Fibroblast of peridontal ligament (primary cell): ENCODE results near the gene IQGAP1.
"Not testable (repeated sequence)": the region's sequence is repeated elsewhere in the genome, so short reads cannot be mapped to it uniquely, and the experiment has no call there.

ENCODE experiments used
- DNase-seq: peaks from one replicate; pipeline ENCODE4 v3.0.0-alpha.2; 2010; ENCODE audit errors: extremely low read depth

IQGAP1 gene

GRCh38 chr15:90407871-90408317, 19.9 kb downstream of the IQGAP1 start:
- DNase-seq: peak; percentile 67

GRCh38 chr15:90408657-90409056, 20.6 kb downstream of the IQGAP1 start:
- DNase-seq: no peak

DNA sequence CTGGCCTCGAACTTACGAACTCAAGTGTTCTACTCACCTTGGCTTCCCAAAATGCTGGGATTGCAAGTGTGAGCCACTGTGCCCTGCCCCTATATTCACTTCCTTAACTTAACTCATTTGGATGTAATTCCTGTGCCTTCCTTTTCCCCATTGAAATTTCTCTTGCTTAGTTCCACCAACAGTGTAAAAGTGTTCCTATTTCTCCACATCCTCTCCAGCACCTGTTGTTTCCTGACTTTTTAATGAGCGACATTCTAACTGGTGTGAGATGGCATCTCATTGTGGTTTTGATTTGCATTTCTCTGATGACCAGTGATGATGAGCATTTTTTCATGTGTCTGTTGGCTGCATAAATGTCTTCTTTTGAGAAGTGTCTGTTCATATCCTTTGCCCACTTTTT, 21.5 kb downstream of the IQGAP1 start:
- not testable (repeated sequence) for DNase-seq

DNA sequence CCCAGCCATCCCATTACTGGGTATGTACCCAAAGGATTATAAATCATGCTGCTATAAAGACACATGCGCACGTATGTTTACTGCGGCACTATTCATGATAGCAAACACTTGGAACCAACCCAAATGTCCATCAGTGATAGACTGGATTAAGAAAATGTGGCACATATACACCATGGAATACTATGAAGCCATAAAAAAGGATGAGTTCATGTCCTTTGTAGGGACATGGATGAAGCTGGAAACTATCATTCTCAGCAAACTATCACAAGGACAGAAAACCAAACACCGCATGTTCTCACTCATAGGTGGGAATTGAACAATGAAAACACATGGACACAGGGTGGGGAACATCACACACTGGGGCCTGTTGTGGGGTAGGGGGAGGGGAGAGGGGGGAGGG, 22.3 kb downstream of the IQGAP1 start:
- not testable (repeated sequence) for DNase-seq

DNA sequence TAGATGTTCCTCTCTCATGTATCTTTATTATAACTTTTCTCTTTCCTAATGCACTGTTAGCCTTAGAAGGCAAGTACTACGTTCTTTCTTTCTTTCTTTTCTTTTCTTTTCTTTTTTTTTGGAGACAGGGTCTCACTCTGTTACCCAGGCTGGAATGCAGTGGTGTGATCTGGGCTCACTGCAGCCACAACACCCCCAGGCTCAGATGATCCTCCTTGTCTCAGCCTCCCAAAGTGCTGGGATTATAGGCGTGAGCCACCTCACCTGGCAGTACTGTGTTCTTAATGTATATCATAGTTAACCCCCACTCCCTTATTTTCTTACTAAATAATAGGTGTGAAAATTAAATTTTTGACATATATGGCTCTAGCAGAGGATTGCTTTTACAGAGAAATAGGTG, 23.1 kb downstream of the IQGAP1 start:
- no peak for DNase-seq

DNA sequence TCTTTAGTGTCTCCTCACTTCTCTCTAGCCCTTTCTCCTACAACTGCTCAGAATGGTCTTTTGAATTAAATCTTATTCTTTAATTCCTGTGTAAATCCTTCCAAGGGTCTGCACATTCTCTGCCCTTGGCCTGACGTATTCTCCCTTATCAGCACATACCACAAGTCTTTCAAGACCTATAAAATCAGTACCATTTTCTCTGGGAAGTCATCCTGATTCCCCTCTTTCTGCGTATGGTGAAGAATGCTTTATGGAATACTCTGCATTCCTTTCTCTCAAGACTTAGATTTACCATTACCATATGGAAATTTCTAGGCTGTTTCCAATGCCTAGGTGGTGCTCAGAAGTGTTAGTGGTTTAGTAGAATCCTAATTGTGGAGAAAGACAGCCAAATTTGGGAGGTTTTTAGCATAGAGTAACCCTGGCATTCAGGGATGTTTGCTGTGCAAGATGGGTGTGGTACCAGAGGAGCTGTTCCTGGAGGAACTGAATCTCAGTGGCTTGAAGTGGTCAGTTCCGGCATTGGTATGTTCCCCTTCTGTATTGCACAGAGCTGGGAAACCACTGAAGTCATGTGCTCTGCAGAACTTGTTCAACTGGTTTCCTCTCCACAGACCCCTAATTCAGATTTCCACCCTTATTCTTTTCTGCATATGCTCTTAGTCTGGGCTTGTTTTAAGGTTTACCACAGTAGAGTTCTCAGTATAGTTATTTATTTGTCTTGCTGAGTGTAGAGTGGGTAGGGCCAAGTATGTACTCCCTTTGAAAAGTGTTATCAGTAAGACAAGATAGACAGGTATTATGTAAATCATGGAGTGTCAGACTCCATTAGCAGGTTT, 24.5 kb downstream of the IQGAP1 start:
- DNase-seq: peak; percentile 68

GRCh38 chr15:90413411-90414379, 25.7 kb downstream of the IQGAP1 start:
- peak; percentile 48 for DNase-seq

- peak; percentile 78 for DNase-seq
Observed at GRCh38 chr15:90414408-90415028, 26.5 kb downstream of the IQGAP1 start.

DNA sequence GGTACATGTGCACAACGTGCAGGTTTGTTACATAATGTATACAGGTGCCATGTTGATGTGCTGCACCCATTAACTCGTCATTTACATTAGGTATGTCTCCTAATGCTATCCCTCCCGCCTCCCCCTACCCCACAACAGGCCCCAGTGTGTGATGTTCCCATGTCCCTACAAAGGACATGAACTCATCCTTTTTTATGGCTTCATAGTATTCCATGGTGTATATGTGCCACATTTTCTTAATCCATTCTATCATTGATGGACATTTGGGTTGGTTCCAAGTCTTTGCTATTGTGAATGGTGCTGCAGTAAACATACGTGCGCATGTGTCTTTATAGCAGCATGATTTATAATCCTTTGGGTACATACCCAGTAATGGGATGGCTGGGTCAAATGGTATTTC, 28.0 kb downstream of the IQGAP1 start:
- not testable (repeated sequence) for DNase-seq

DNA sequence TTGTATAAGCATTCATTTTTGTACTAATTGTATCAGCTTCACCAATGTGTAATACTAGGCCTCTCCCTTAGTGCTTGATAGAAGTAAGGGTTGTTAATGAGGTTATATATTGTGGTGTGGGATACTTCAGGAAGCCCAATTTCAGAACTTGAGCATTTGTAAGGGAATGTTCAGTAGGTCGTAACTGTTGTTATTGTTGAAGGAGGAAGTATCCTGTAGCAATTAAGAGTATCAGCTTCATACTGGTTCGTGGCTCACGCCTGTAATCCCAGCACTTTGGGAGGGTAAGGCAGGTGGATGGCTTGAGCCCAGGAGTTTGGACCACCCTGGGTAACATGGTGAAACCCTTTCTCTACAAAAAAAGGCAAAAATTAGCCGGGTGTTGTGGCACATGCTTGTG, 30.6 kb downstream of the IQGAP1 start:
- no peak for DNase-seq

GRCh38 chr15:90419206-90419605, 31.2 kb downstream of the IQGAP1 start:
- DNase-seq: no peak

GRCh38 chr15:90419738-90420406, 31.8 kb downstream of the IQGAP1 start:
- peak; percentile 87 for DNase-seq

DNA sequence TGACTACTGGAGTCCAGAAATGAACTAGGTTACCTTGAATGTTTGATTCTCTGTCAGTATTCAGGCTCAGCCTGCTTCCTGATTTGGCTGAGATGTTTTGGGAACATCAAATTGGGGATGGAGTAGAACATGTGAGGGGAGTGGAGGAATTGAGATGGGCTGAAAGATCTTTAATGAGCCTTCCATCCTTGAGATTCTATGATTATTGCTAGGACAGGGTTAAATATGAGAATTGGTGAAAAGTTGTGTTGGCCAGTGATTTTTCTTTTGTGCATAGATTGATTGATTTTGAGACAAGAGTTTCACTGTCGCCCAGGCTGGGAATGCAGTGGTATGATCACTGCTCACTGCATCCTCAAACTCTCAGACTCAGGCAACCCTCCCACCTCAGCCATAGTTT, 32.4 kb downstream of the IQGAP1 start:
- DNase-seq: no peak

DNA sequence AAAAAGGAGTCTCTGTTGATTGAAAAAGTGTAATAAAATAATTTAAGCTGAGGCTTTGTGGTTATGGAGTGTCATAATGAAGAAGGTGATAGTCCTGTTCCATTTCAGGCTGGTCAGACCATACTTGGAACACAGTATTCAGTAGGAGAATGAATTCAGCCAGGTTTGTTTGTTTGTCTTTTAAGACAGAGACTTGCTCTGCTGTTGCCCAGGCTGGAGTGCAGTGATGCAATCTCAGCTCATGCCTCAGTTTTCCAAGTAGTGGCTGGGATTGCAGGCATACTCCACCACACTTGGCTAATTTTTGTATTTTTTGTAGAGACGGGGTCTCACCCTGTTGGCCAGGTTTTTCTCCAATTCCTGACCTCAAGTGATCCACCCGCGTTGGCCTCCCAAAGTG, 33.5 kb downstream of the IQGAP1 start:
- no peak for DNase-seq

- no peak for DNase-seq
Observed at GRCh38 chr15:90422043-90422442, 34.0 kb downstream of the IQGAP1 start.

- DNase-seq: no peak
Observed at GRCh38 chr15:90422936-90423335, 34.9 kb downstream of the IQGAP1 start.

- peak; percentile 61 for DNase-seq
Observed at GRCh38 chr15:90423801-90424319, 35.8 kb downstream of the IQGAP1 start.

- DNase-seq: peak; percentile 48
Observed at GRCh38 chr15:90425726-90426346, 37.8 kb downstream of the IQGAP1 start.

DNA sequence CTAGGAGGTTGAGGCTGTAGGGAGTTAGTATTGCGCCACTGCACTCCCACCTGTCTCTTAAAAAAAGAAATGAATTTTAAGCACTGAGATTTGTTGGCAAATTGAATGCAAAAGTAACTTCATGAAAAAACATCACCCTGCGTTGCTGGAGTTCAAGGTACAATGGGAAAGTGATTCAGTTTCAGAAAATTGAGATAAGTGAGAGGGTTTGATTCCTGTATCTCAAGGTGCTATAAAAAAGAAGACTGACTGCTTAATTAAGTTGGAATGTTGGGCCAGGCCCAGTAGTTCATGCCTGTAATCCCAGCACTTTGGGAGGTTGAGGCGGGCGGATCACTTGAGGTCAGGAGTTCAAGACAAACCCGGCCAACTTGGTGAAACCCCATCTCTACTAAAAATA, 39.1 kb downstream of the IQGAP1 start:
- no peak for DNase-seq

DNA sequence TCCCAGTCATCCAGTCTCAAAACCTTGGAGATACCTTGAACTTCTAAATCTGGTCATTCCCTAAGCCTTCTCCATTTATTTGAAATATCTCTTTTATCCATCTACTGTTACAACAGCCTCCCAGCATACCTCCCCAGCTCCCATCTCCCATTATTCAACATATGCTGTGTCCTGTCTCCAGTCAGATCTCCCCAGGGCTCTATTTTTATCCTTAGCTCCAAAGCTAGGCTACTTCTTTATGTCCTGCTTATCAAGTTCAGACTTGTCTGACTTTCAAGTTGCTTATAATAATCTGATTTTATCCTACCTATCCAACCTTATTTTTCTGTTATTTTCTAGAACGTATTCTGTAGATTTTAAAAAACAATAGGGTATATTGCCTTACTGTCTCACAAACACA, 44.2 kb downstream of the IQGAP1 start:
- DNase-seq: no peak
